NCI-H345 (cell line): ENCODE data around the gene DLG2.

Experiments
- DNase-seq: peaks from one replicate; lab custom pipeline; 2025; lab: John Stamatoyannopoulos, UW

The DLG2 gene

GRCh38 chr11:83572581-83573496, 2054.3 kb downstream of the DLG2 start:
- DNase-seq, result no peak

DNA sequence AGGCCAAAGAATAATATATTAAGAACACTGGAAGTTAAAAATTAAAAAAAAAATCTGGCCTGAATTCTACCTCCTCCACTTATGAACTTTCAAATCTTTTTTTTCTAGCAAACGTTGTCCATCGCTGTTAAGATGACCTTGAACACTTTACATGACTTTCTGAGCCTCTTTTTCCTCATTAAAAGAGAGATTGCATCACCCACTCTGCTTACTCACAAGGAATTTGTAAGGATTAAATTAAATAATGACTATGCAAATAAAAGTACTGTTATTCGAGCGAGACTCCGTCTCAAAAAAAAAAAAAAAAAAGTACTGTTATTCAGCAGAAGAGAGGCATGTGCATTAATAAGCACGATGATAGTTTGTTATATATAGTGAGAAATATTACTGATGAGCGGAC, 2055.8 kb downstream of the DLG2 start:
- no peak for DNase-seq

DNA sequence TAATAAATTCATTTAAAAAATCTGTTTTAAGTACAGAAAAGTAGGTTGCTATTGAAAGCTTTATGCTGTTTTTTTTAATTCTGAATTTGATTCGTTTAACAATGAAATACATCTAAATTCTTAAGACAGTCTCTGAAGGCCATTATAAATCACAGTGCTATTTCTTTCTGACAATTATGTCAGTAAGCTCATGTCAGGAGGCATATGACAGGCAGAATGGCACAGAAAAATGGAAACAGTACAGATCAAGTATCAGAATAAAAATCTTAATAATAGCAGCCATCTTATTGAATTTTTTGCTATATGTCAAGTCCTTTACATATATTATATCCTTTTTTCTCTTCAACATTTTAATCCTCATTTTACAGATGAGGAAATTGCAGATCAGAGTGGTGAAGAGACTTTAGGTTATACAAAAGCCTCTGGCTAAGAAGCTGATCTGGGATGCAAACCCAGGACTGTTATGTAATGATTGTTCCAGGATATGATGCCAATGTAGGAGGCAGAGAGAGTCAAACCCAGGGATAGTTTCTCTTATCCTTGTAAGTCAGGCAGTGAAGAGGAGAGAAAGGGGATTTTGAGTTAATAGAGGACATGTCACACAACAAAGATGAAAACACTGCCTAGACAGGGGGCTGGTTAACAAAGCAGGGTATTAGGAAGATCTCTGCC, 2057.9 kb downstream of the DLG2 start:
- DNase-seq, result no peak

DNA sequence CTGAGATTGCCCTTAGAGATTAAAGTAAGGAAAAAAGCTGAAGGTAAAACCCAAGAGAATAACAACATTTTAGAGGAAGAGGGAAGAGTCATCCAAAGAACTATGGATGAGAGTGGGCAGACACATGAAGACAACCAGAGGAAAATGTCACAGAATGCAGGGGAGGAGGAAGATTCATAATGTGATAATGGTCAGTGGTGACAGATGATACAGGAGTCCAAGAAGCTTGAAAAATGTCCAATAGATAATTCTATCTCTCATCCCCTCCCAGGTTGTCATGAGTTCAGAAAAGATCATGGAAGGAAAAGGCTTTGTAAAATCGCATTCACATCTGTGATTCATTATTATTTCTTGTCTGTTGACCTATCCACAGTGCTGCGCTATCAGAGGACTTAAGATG, 2058.6 kb downstream of the DLG2 start:
- DNase-seq, result no peak

- no peak for DNase-seq
Measured at GRCh38 chr11:83566950-83567349, 2060.2 kb downstream of the DLG2 start.

GRCh38 chr11:83564870-83565269, 2062.3 kb downstream of the DLG2 start:
- no peak for DNase-seq

DNA sequence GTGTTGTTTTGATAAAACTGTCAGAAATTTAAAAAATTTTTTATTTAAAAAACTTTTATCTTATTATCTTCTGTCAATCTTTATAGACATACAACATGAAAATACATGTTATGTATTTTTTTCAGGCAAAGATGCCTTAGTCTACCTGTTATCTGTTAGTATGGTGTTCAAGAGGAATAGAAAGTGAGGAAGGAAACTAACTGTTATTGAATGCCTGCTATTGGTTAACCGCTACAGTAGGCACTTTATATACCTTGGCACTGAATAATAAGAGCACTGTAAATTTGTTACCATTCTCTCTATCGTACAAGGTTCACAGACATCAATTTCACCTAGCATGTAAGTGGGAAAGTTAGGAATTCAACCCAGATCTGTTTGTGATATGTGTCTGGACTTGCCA, 2068.9 kb downstream of the DLG2 start:
- DNase-seq, result no peak

GRCh38 chr11:83557653-83558052, 2069.5 kb downstream of the DLG2 start:
- DNase-seq, result no peak

GRCh38 chr11:83554876-83555275, 2072.3 kb downstream of the DLG2 start:
- no peak for DNase-seq

DNA sequence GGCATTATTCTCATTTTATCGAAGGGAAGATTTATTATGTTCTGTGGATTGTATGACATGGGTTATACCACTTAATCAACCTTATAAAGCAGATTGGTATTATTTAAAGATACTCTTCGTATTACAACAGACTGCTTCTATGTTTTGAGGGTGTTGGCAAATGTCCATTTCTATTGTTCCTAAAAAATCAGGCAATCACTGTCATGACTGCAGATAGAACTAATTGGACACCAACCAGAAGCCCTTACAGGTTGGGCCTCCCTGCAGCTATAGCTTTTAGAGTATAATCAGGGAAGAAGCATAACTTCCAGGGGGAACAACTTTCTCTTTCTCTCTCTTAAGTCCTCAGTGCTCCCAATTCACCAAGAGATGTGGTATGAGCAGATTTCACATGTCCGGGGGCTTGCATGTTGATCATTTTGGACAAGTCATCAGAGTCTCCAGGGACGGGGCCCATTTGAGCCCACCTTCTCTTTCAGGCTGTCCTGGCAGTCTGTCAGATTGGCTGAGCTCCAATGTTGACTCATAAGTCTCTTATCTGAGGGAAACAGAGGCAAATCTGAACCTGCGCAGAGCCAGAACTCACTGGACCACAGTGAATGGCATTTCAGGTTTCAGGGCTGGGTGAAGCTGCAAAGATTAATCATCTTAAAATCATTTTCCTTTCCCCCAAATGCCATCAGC, 2077.0 kb downstream of the DLG2 start:
- peak; percentile 58 for DNase-seq

GRCh38 chr11:83546368-83546767, 2080.8 kb downstream of the DLG2 start:
- no peak for DNase-seq

DNA sequence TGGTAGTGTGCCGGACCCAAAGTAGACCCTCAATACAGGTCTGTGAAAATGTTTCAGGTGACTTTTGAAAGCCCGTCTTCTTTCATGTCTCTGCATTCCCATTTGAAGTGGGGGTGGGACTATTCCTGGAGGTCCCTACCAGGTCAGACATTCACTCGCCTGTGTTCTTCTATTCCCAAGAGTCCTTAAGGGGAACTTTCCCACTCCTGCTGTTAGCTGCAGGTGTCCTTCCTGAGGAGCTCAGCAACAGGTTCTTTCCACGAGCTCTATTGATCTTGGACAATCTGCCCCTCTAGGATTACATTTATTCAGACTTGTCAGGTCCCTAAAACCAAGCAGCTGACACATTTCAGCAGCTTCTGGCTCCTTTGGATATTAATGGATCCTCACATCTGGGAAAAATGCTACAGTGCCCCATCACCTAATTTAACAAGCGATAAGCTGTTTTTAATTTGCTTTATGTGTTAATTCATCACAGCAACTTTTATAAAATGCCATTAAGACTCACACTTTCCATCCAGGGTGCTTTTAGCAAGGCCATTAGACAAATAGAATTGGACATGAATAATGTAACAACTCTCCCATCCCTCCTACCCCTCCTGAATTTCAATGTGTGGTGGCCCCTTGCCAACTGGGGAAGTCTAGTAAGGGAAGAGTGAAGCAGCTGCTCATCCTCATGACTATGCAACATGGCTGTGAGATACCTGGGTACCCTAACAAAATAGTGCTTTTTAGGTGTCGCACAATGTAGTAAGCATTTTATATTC, 2081.5 kb downstream of the DLG2 start:
- DNase-seq, result peak; percentile 67

GRCh38 chr11:83544846-83545245, 2082.3 kb downstream of the DLG2 start:
- no peak for DNase-seq

DNA sequence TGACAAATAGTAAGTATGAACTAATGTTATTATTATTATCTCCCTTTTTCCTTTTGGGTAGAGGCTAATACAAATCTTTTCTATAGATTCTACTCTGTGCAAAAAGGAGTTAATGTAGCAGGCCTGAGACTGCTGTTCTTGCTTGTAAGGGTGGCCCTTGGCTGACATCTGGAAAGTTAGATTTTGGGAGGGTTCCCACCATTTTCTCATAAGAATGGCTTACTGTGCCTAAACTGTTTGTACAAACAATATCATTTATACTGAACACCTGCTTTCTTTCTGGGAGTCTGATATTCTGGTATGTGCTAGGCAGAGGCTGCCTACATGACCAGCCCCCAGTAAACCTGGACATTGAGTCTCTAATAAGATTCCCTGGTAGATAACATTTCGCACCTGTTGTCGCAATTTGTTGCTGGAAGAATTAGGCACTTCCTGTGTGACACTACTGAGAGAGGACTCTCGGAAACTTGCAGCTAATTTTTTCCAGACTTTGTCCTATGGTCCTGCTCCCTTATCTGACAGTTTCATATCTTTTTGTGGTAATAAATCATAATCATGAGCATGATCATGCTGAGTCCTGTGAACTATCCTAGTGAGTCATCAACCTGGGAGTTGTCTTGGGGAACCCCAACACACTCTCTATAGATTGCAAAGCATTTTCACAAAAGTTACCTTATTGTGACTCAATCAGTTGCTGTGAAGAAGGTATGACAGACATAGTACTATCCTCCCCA, 2083.3 kb downstream of the DLG2 start:
- DNase-seq, result no peak

- DNase-seq, result no peak
Measured at GRCh38 chr11:83542861-83543260, 2084.3 kb downstream of the DLG2 start.

GRCh38 chr11:83540728-83541127, 2086.4 kb downstream of the DLG2 start:
- DNase-seq, result no peak

GRCh38 chr11:83540112-83540675, 2086.9 kb downstream of the DLG2 start:
- no peak for DNase-seq

DNA sequence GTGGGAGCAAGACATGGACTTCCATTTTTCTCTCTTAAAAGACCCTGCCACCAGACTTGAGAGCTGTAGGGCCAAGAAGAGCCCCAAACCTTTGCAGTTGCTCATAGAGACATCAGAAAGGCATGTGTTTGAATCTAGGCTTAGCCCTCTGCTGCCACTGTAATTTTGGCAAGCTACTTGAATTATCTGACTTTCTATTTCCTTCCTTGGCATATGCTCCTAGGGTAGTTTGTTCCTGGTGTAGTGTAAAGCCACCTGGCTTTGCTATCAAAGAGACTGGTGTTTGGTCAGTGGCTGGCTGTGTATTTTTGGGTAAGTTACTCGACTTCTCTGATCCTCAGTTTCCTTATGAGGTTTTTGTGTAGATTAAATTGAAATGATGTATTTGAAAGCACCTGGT, 2088.9 kb downstream of the DLG2 start:
- DNase-seq, result no peak

DNA sequence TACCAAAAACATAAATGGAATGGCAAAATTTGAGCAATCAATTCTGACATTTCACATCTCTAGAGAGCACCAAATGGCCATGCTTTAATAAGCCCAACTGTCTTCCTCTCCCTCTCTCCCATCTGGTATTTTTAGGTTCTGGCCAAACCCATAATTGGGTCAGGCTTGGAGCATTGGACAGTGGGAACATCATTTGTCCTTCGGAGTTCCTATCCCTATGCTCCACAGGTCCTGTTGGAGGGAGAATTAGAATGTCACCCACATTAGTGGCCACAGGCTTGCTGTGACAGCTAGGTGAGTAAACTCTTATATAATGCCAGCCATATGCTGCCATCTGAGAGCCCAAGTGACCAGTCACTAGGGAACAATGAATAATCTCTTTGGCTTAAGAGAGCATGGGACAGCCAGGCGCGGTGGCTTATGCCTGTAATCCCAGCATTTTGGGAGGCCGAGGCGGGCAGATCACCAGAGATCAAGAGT, 2090.0 kb downstream of the DLG2 start:
- DNase-seq, result no peak

- no peak for DNase-seq
Measured at GRCh38 chr11:83533166-83533565, 2094.0 kb downstream of the DLG2 start.

DNA sequence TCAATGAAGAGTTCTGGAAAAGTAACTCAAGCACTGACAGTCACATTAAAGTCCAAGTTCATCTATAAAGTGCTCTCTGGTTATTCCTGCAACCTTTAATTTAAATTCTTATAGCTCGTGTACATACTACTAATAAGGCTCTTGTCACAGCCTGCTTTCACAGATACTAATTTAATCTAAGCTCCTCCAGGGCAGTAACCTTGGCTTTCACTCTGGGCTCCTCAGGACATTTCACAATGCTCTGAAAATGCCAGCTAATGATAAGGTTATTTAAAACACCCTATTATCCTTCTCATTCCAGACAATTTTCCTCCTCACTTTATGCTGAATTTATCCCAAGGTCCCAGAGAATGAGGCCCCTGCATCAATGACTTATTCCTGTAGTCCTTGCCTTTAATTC, 2098.3 kb downstream of the DLG2 start:
- DNase-seq, result no peak
